ENCODE data around the gene TNIK. TPM values are rescaled to one million over a fixed set of nuclear protein-coding genes. Genes with fewer than 3 reads are reported as not detected.

The TNIK gene
- total and polyA plus RNA-seq, 2 of the 13 experiments (the other 11 are each of a cell fraction or from before 2014, with no cell fraction given), result 0.15 to 0.22 TPM

GRCh38 chr3:171437115-171437756 lies 23.0 kb downstream of the TNIK start:
- no peak for FAIRE-seq
- ATAC-seq, result no peak
- Histone ChIP-seq H3K79me2 (ENCODE audit: insufficient read depth, low read length) (no peaks in the 10 kb centered on the region), H3K27ac (ENCODE audit: extremely low read length, insufficient read depth, low read length) (no peak overlapping the region), H3K4me3 (replicated peaks in 1 of 3; ENCODE audit: insufficient read depth in 1 of 3, low read depth in 2 of 3, low read length in 3 of 3) (no peak overlapping the region), H3K36me3 (replicated peaks in 1 of 2; ENCODE audit: control insufficient read depth in 1 of 2, insufficient read depth in 2 of 2, low read length in 2 of 2) (no peaks in the 10 kb centered on the region), H3K9me3 (ENCODE audit: low read length) (no peaks in the 10 kb centered on the region), H3K4me2 (ENCODE audit: low read depth, low read length) (no peak overlapping the region), H3K4me1 (ENCODE audit: insufficient read depth, low read length) (no peaks in the 10 kb centered on the region), H2AFZ (ENCODE audit: low read length) (no peak overlapping the region), H3K9ac (ENCODE audit: insufficient read depth, low read depth, low read length) (no peak overlapping the region), H3K27me3 (ENCODE audit: control insufficient read depth in 1 of 2, insufficient read depth in 2 of 2, low read length in 2 of 2) (0 out of 5 replicates have a peak, but pooled peaks cover 1 to 4% of the 10 kb centered on the region in 2 experiments), H4K20me1 (ENCODE audit: insufficient read depth, low read length) (no peaks in the 10 kb centered on the region)
- in situ Hi-C loops (cut with HindIII; ENCODE audit: extremely low pct_ligation_motif_present, low pct_unique_long_range_greater_than_20kb), result no loop called here
- no peak for DNase-seq (ENCODE audit: low spot score)
- POLR2A ChIA-PET, result no interaction called here
- BruUV-seq (replicated peaks), result no TSS peak
- 41% methylated on average over 3 of the region's 3 CpGs for WGBS (ENCODE audit: low lambda C conversion rate)
- CTCF ChIA-PET (ENCODE audit: low intra/inter-chr PET ratio, low total read pairs), result no interaction called here
- intact Hi-C loops (cut with micrococcal nuclease; ENCODE audit: unreplicated experiment), result no loop called here
- TF ChIP-seq KDM6A (CRISPR knock-in tag; IDR thresholded peaks at IDR 0.05; ENCODE audit: low read depth), result no peak
- no peak for TF ChIP-seq MED8 (CRISPR knock-in tag; IDR thresholded peaks at IDR 0.05; ENCODE audit: insufficient replicate concordance)
- no peak for TF ChIP-seq ZNF331 (CRISPR knock-in tag; IDR thresholded peaks at IDR 0.05)
- TF ChIP-seq, protein P1, sequence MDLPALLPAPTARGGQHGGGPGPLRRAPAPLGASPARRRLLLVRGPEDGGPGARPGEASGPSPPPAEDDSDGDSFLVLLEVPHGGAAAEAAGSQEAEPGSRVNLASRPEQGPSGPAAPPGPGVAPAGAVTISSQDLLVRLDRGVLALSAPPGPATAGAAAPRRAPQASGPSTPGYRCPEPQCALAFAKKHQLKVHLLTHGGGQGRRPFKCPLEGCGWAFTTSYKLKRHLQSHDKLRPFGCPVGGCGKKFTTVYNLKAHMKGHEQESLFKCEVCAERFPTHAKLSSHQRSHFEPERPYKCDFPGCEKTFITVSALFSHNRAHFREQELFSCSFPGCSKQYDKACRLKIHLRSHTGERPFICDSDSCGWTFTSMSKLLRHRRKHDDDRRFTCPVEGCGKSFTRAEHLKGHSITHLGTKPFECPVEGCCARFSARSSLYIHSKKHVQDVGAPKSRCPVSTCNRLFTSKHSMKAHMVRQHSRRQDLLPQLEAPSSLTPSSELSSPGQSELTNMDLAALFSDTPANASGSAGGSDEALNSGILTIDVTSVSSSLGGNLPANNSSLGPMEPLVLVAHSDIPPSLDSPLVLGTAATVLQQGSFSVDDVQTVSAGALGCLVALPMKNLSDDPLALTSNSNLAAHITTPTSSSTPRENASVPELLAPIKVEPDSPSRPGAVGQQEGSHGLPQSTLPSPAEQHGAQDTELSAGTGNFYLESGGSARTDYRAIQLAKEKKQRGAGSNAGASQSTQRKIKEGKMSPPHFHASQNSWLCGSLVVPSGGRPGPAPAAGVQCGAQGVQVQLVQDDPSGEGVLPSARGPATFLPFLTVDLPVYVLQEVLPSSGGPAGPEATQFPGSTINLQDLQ (CRISPR knock-in tag; IDR thresholded peaks at IDR 0.05), result no peak
- TF ChIP-seq ZNF160 (CRISPR knock-in tag; IDR thresholded peaks at IDR 0.05), result no peak
- TF ChIP-seq ZNF234 (CRISPR knock-in tag; conservative IDR thresholded peaks at IDR 0.05), result no peak
- TF ChIP-seq ELF4 (CRISPR knock-in tag; IDR thresholded peaks at IDR 0.05; ENCODE audit: borderline replicate concordance), result no peak
- TF ChIP-seq TIGD3 (CRISPR knock-in tag; IDR thresholded peaks at IDR 0.05; ENCODE audit: borderline replicate concordance), result no peak
- no peak for TF ChIP-seq SETDB1 (CRISPR knock-in tag; IDR thresholded peaks at IDR 0.05; ENCODE audit: borderline replicate concordance)
- TF ChIP-seq, protein P2, sequence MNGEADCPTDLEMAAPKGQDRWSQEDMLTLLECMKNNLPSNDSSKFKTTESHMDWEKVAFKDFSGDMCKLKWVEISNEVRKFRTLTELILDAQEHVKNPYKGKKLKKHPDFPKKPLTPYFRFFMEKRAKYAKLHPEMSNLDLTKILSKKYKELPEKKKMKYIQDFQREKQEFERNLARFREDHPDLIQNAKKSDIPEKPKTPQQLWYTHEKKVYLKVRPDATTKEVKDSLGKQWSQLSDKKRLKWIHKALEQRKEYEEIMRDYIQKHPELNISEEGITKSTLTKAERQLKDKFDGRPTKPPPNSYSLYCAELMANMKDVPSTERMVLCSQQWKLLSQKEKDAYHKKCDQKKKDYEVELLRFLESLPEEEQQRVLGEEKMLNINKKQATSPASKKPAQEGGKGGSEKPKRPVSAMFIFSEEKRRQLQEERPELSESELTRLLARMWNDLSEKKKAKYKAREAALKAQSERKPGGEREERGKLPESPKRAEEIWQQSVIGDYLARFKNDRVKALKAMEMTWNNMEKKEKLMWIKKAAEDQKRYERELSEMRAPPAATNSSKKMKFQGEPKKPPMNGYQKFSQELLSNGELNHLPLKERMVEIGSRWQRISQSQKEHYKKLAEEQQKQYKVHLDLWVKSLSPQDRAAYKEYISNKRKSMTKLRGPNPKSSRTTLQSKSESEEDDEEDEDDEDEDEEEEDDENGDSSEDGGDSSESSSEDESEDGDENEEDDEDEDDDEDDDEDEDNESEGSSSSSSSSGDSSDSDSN (CRISPR knock-in tag; IDR thresholded peaks at IDR 0.05), result no peak
- no peak for TF ChIP-seq ZNF891 (CRISPR knock-in tag; IDR thresholded peaks at IDR 0.05)
- TF ChIP-seq ZNF557 (CRISPR knock-in tag; IDR thresholded peaks at IDR 0.05), result no peak
- TF ChIP-seq SALL2 (CRISPR knock-in tag; IDR thresholded peaks at IDR 0.05), result no peak
- no peak for TF ChIP-seq ZNF839 (CRISPR knock-in tag; IDR thresholded peaks at IDR 0.05; ENCODE audit: borderline replicate concordance)
- TF ChIP-seq HDAC2 (CRISPR knock-in tag; IDR thresholded peaks at IDR 0.05), result no peak
- TF ChIP-seq, protein P3, sequence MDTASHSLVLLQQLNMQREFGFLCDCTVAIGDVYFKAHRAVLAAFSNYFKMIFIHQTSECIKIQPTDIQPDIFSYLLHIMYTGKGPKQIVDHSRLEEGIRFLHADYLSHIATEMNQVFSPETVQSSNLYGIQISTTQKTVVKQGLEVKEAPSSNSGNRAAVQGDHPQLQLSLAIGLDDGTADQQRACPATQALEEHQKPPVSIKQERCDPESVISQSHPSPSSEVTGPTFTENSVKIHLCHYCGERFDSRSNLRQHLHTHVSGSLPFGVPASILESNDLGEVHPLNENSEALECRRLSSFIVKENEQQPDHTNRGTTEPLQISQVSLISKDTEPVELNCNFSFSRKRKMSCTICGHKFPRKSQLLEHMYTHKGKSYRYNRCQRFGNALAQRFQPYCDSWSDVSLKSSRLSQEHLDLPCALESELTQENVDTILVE (CRISPR knock-in tag; IDR thresholded peaks at IDR 0.05), result no peak
- no peak for TF ChIP-seq THAP7 (CRISPR knock-in tag; IDR thresholded peaks at IDR 0.05)

All from HepG2 (cell line).